HEK293 (cell line): ENCODE measurements around the gene ZNRF2.

Experiments
- CTCF ChIA-PET: fragments of 350-600 bp; formaldehyde crosslinking; extraction: SDS; loops from one replicate; lab custom pipeline; 2021; ENCODE audit warnings: antibody characterized with exemption; lab: Yijun Ruan, JAX
- POLR2A ChIA-PET: fragments of 300-600 bp; formaldehyde crosslinking; extraction: SDS; loops from one replicate; lab custom pipeline; 2020; ENCODE audit warnings: antibody characterized with exemption, inconsistent platforms; lab: Yijun Ruan, JAX
- H3K27ac ChIP-seq: fragments of 200-500 bp; sonication (Bioruptor generic); 2 replicates; pipeline ENCODE4 v1.5.1; 2014; ENCODE audit warnings: low read depth, low read length, control low read depth, inconsistent platforms; ENCODE audit errors: extremely low read depth
- H3K36me3 ChIP-seq, 2 experiments: fragments of 200-500 bp in 1 of 2; sonication (Bioruptor generic) in 1 of 2; 1 replicate in 1 of 2; 2 replicates in 1 of 2; pipeline ENCODE4 v1.5.1; 2014 to 2017; ENCODE audit warnings: inconsistent platforms in 2 of 2, low read length in 2 of 2; ENCODE audit not compliant: control insufficient read depth in 2 of 2, insufficient read depth in 1 of 2
- H3K4me1 ChIP-seq: fragments of 200-500 bp; sonication (Bioruptor generic); 2 replicates; pipeline ENCODE4 v1.5.1; 2014; ENCODE audit warnings: mild to moderate bottlenecking, low read length, inconsistent platforms; ENCODE audit not compliant: control insufficient read depth, insufficient read depth
- H3K4me3 ChIP-seq: 2 replicates; pipeline ENCODE4 v1.5.1; 2011; ENCODE audit warnings: low read depth, mild to moderate bottlenecking, control low read depth, low read length, moderate library complexity
- H3K9me3 ChIP-seq: fragments of 200-500 bp; sonication (Bioruptor generic); 2 replicates; pipeline ENCODE4 v1.5.1; 2014; ENCODE audit warnings: low read depth, low read length, inconsistent platforms; ENCODE audit not compliant: control insufficient read depth, insufficient read depth
- BCL11B ChIP-seq: fragments of 450-650 bp; formaldehyde crosslinking; IDR thresholded peaks from 2 replicates; pipeline ENCODE4 v1.5.1; 2016; ENCODE audit warnings: low read depth, missing biosample characterization, missing genetic modification characterization
- CTCF ChIP-seq: fragments of 450-650 bp; formaldehyde crosslinking; IDR thresholded peaks from 2 replicates; pipeline ENCODE4 v1.5.1; 2016; ENCODE audit warnings: missing biosample characterization, missing genetic modification characterization
- IKZF3 ChIP-seq: fragments of 450-650 bp; IDR thresholded peaks from 2 replicates; pipeline ENCODE4 v1.5.0; 2018; ENCODE audit warnings: missing biosample characterization, mild to moderate bottlenecking, missing genetic modification characterization, moderate library complexity
- MYNN ChIP-seq: fragments of 450-650 bp; formaldehyde crosslinking; IDR thresholded peaks from 2 replicates; pipeline ENCODE4 v1.5.1; 2016; ENCODE audit warnings: missing biosample characterization, missing genetic modification characterization, borderline replicate concordance
- PRDM2 ChIP-seq: fragments of 450-650 bp; formaldehyde crosslinking; IDR thresholded peaks from 2 replicates; pipeline ENCODE4 v1.5.1; 2016; ENCODE audit warnings: missing biosample characterization, missing genetic modification characterization, borderline replicate concordance
- REPIN1 ChIP-seq: fragments of 450-650 bp; formaldehyde crosslinking; IDR thresholded peaks from 2 replicates; pipeline ENCODE4 v1.5.1; 2017; ENCODE audit warnings: missing biosample characterization, missing genetic modification characterization, low read depth
- TCF7L2 ChIP-seq: IDR thresholded peaks from 2 replicates; pipeline ENCODE4 v1.6.1; 2011; ENCODE audit warnings: low read depth, mild to moderate bottlenecking, inconsistent platforms, low read length, moderate library complexity, borderline replicate concordance
- ZBTB1 ChIP-seq: fragments of 450-650 bp; formaldehyde crosslinking; IDR thresholded peaks from 2 replicates; pipeline ENCODE4 v1.5.1; 2016; ENCODE audit warnings: missing biosample characterization, missing genetic modification characterization
- ZBTB17 ChIP-seq: fragments of 450-650 bp; formaldehyde crosslinking; IDR thresholded peaks from 2 replicates; pipeline ENCODE4 v1.5.1; 2016; ENCODE audit warnings: missing biosample characterization, missing genetic modification characterization
- ZNF10 ChIP-seq: fragments of 450-650 bp; formaldehyde crosslinking; IDR thresholded peaks from 2 replicates; pipeline ENCODE4 v1.5.1; 2017; ENCODE audit warnings: missing biosample characterization, missing genetic modification characterization
- ZNF121 ChIP-seq: fragments of 450-650 bp; formaldehyde crosslinking; IDR thresholded peaks from 2 replicates; pipeline ENCODE4 v1.5.1; 2016; ENCODE audit warnings: missing biosample characterization, missing genetic modification characterization
- ZNF133 ChIP-seq: fragments of 450-650 bp; formaldehyde crosslinking; IDR thresholded peaks from 2 replicates; pipeline ENCODE4 v1.5.1; 2016; ENCODE audit warnings: missing biosample characterization, missing genetic modification characterization
- ZNF221 ChIP-seq: fragments of 450-650 bp; formaldehyde crosslinking; IDR thresholded peaks from 2 replicates; pipeline ENCODE4 v1.5.1; 2017; ENCODE audit warnings: missing biosample characterization, missing genetic modification characterization, borderline replicate concordance
- ZNF239 ChIP-seq: fragments of 450-650 bp; formaldehyde crosslinking; IDR thresholded peaks from 2 replicates; pipeline ENCODE4 v1.5.1; 2016; ENCODE audit warnings: missing biosample characterization, missing genetic modification characterization
- ZNF473 ChIP-seq: fragments of 450-650 bp; formaldehyde crosslinking; IDR thresholded peaks from 2 replicates; pipeline ENCODE4 v1.5.1; 2017; ENCODE audit warnings: missing biosample characterization, missing genetic modification characterization
- ZNF555 ChIP-seq: fragments of 450-650 bp; formaldehyde crosslinking; conservative IDR thresholded peaks from 2 replicates; pipeline ENCODE4 v1.5.1; 2017; ENCODE audit warnings: missing biosample characterization, mild to moderate bottlenecking, missing genetic modification characterization, inconsistent platforms
- ZNF596 ChIP-seq: fragments of 450-650 bp; IDR thresholded peaks from 2 replicates; pipeline ENCODE4 v1.5.0; 2018; ENCODE audit warnings: missing biosample characterization, mild to moderate bottlenecking, missing genetic modification characterization, moderate library complexity
- ZNF777 ChIP-seq: fragments of 450-650 bp; formaldehyde crosslinking; IDR thresholded peaks from 2 replicates; pipeline ENCODE4 v1.5.1; 2017; ENCODE audit warnings: missing biosample characterization, missing genetic modification characterization, borderline replicate concordance
- ZNF837 ChIP-seq: fragments of 450-650 bp; formaldehyde crosslinking; IDR thresholded peaks from 2 replicates; pipeline ENCODE4 v1.5.1; 2016; ENCODE audit warnings: missing biosample characterization, missing genetic modification characterization
- TF ChIP-seq, protein P1 (sequence below): fragments of 450-650 bp; formaldehyde crosslinking; IDR thresholded peaks from 2 replicates; pipeline ENCODE4 v1.5.1; 2016; ENCODE audit warnings: missing biosample characterization, missing genetic modification characterization
- TF ChIP-seq, protein P2 (sequence below): fragments of 450-650 bp; formaldehyde crosslinking; IDR thresholded peaks from 2 replicates; pipeline ENCODE4 v1.5.1; 2016; ENCODE audit warnings: missing biosample characterization, missing genetic modification characterization
- TF ChIP-seq, protein P3 (sequence below): fragments of 450-650 bp; formaldehyde crosslinking; IDR thresholded peaks from 2 replicates; pipeline ENCODE4 v1.5.1; 2017; ENCODE audit warnings: missing biosample characterization, missing genetic modification characterization

ZNRF2 gene

DNA sequence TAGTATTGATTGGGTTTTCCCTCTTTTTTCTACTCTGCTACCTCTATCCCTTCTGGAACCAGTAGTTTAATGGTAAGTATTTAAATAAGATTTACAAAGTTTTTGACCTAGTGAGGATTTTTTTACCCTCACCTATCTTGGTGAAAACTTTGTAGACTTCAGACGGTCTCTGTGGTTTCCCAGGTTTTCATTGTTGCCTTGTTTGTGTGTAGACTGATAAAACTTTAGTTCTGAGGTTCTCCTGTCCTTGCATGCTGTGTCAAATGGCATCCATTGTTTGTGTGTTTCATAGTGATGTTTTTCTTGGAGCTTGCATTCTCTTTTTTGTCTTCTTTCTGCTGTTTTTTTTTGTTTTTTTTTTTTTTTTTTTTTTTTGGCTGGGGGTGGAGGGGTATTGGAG, 22.6 kb downstream of the ZNRF2 start:
- Histone ChIP-seq H3K9me3 (no peaks in the 10 kb centered on the region), H3K27ac (no peak overlapping the region), H3K4me1 (peaks cover 73% of the 10 kb centered on the region), H3K36me3 (no peaks in the 10 kb centered on the region), H3K4me3 (no peak overlapping the region)
- TF ChIP-seq ZNF555 (no peak), ZNF777 (tag by site-specific recombination) (no peak)
- TF ChIP-seq, protein P1, sequence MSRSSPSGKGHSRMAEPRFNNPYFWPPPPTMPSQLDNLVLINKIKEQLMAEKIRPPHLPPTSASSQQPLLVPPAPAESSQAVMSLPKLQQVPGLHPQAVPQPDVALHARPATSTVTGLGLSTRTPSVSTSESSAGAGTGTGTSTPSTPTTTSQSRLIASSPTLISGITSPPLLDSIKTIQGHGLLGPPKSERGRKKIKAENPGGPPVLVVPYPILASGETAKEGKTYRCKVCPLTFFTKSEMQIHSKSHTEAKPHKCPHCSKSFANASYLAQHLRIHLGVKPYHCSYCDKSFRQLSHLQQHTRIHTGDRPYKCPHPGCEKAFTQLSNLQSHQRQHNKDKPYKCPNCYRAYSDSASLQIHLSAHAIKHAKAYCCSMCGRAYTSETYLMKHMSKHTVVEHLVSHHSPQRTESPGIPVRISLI (tag by site-specific recombination): peak; percentile 67; the same call in 1 of the 2 replicates
- ChIA-PET CTCF (interaction anchor here (0.6 kb wide), 1 partner anchor 33 kb away, joined by 5 read pairs; no protein-coding TSS in a partner anchor), POLR2A (no interaction called here)

GRCh38 chr7:30308389-30308788, 24.0 kb downstream of the ZNRF2 start:
- CTCF ChIA-PET: interaction anchor here (0.7 kb wide), 1 partner anchor 90 kb away, joined by 3 read pairs; no protein-coding TSS in a partner anchor
- Histone ChIP-seq H3K4me1 (peaks cover 74% of the 10 kb centered on the region), H3K27ac (no peak overlapping the region), H3K36me3 (no peaks in the 10 kb centered on the region), H3K4me3 (no peak overlapping the region), H3K9me3 (no peaks in the 10 kb centered on the region)
- POLR2A ChIA-PET: no interaction called here
- TF ChIP-seq ZBTB1 (tag by site-specific recombination): no peak
- 0 out of 2 replicates have a peak, but pooled peaks have one; percentile 11 for TF ChIP-seq IKZF3 (tag by site-specific recombination)
- no peak for TF ChIP-seq BCL11B (tag by site-specific recombination)
- TF ChIP-seq ZBTB17 (tag by site-specific recombination): no peak
- no peak for TF ChIP-seq TCF7L2
- TF ChIP-seq PRDM2 (tag by site-specific recombination): no peak
- no peak for TF ChIP-seq REPIN1
- TF ChIP-seq, protein P2, sequence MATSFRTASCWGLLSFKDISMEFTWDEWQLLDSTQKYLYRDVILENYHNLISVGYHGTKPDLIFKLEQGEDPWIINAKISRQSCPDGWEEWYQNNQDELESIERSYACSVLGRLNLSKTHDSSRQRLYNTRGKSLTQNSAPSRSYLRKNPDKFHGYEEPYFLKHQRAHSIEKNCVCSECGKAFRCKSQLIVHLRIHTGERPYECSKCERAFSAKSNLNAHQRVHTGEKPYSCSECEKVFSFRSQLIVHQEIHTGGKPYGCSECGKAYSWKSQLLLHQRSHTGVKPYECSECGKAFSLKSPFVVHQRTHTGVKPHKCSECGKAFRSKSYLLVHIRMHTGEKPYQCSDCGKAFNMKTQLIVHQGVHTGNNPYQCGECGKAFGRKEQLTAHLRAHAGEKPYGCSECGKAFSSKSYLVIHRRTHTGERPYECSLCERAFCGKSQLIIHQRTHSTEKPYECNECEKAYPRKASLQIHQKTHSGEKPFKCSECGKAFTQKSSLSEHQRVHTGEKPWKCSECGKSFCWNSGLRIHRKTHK (tag by site-specific recombination): no peak
- TF ChIP-seq ZNF121: no peak
- no peak for TF ChIP-seq CTCF (tag by site-specific recombination)
- no peak for TF ChIP-seq ZNF239 (tag by site-specific recombination)
- TF ChIP-seq ZNF10 (tag by site-specific recombination): peak; percentile 61; the same call in 1 of the 2 replicates
- no peak for TF ChIP-seq MYNN
- TF ChIP-seq, protein P1 (tag by site-specific recombination): no peak
- no peak for TF ChIP-seq ZNF221 (tag by site-specific recombination)
- TF ChIP-seq, protein P3, sequence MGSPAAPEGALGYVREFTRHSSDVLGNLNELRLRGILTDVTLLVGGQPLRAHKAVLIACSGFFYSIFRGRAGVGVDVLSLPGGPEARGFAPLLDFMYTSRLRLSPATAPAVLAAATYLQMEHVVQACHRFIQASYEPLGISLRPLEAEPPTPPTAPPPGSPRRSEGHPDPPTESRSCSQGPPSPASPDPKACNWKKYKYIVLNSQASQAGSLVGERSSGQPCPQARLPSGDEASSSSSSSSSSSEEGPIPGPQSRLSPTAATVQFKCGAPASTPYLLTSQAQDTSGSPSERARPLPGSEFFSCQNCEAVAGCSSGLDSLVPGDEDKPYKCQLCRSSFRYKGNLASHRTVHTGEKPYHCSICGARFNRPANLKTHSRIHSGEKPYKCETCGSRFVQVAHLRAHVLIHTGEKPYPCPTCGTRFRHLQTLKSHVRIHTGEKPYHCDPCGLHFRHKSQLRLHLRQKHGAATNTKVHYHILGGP (tag by site-specific recombination): no peak
- no peak for TF ChIP-seq ZNF596 (tag by site-specific recombination)
- no peak for TF ChIP-seq ZNF837 (tag by site-specific recombination)
- no peak for TF ChIP-seq ZNF473
- no peak for TF ChIP-seq ZNF133
